ENCODE measurements around the gene AKR7A3.
"Not testable (repeated sequence)": the region's sequence is repeated elsewhere in the genome, so short reads cannot be mapped to it uniquely, and the experiment has no call there.

The AKR7A3 gene

GRCh38 chr1:19260211-19261138, 28.1 kb downstream of the AKR7A3 start:
- no peak overlapping the region for H3K4me3 ChIP-seq (replicated peaks; ENCODE audit: low read depth, low read length)
- TF ChIP-seq, protein P1, sequence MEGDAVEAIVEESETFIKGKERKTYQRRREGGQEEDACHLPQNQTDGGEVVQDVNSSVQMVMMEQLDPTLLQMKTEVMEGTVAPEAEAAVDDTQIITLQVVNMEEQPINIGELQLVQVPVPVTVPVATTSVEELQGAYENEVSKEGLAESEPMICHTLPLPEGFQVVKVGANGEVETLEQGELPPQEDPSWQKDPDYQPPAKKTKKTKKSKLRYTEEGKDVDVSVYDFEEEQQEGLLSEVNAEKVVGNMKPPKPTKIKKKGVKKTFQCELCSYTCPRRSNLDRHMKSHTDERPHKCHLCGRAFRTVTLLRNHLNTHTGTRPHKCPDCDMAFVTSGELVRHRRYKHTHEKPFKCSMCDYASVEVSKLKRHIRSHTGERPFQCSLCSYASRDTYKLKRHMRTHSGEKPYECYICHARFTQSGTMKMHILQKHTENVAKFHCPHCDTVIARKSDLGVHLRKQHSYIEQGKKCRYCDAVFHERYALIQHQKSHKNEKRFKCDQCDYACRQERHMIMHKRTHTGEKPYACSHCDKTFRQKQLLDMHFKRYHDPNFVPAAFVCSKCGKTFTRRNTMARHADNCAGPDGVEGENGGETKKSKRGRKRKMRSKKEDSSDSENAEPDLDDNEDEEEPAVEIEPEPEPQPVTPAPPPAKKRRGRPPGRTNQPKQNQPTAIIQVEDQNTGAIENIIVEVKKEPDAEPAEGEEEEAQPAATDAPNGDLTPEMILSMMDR (IDR thresholded peaks at IDR 0.05; ENCODE audit: low read depth, low read length, missing control alignments) = no peak
- peak; percentile 38 for DNase-seq (ENCODE audit: extremely low read depth, low read depth)

DNA sequence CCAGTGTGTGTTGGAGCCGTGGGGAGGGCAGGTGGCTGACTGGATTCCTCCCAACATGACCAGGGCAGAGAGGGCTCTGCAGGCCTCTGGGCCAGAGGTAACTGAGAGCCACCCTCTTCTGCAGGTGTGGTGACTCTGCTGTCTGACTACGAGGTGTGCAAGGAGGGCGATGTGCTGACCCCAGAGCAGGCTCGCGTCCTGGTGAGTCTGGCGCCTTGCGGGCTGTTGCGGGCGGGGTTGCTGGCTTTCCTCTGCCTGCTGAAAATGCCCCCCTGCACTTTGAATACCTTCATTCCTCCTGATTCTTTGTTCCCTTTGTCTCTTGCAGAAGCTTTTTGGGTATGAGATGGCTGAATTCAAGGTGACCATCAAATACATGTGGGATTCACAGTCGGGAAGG, 30.2 kb downstream of the AKR7A3 start:
- DNase-seq (ENCODE audit: extremely low read depth, low read depth) = no peak
- TF ChIP-seq, protein P1 (IDR thresholded peaks at IDR 0.05; ENCODE audit: low read depth, low read length, missing control alignments) = no peak
- H3K4me3 ChIP-seq (replicated peaks; ENCODE audit: low read depth, low read length) = no peak overlapping the region

- no peak for DNase-seq (ENCODE audit: extremely low read depth, low read depth)
- TF ChIP-seq, protein P1 (IDR thresholded peaks at IDR 0.05; ENCODE audit: low read depth, low read length, missing control alignments) = no peak
- no peak overlapping the region for H3K4me3 ChIP-seq (replicated peaks; ENCODE audit: low read depth, low read length)
Observed at GRCh38 chr1:19257178-19257914, 31.2 kb downstream of the AKR7A3 start.

DNA sequence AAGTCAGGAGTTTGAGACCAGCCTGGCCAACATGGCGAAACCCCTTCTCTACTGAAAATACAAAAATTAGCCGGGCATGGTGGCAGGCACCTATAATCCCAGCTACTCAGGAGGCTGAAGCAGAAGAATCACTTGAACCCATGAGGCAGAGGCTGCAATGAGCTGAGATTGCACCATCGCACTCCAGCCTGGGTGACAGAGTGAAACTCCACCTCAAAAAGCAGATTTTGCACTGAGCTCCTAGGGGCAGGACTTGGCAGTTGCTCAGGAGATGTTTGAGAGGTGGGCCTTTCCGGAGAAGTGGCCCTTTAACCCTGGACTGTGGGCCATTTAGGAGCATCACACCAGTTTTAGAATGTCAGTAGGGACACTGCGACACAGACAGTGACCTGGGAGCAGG, 32.3 kb downstream of the AKR7A3 start:
- DNase-seq (ENCODE audit: extremely low read depth, low read depth); H3K4me3 ChIP-seq (replicated peaks; ENCODE audit: low read depth, low read length): not testable (repeated sequence)

- H3K4me3 ChIP-seq (replicated peaks; ENCODE audit: low read depth, low read length) = no peak overlapping the region
- no peak for DNase-seq (ENCODE audit: extremely low read depth, low read depth)
- TF ChIP-seq, protein P1 (IDR thresholded peaks at IDR 0.05; ENCODE audit: low read depth, low read length, missing control alignments) = no peak
Observed at GRCh38 chr1:19255288-19255687, 33.3 kb downstream of the AKR7A3 start.

DNA sequence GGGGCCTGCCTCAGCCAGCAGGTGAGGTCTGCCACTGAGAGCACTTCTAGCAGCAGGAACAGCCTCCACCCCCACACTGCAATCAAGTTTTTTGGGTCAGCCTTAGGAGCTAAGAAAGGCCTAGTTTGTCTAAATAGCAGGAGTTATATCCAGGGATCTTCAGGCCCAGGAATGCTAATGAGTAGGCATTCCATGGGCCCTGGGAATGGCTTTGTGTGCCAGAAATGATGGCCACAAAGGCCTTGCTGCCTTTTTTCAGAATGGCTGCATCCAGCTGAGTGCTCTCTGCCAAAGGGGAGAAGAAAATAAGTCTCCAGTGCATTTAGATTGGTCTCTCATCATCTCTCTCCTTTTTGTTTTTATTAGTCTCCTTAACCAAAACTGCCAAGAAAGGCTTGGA, 34.2 kb downstream of the AKR7A3 start:
- DNase-seq (ENCODE audit: extremely low read depth, low read depth) = no peak
- peak overlapping the region; percentile 77; the same call in 1 of the 2 replicates for H3K4me3 ChIP-seq (replicated peaks; ENCODE audit: low read depth, low read length)
- TF ChIP-seq, protein P1 (IDR thresholded peaks at IDR 0.05; ENCODE audit: low read depth, low read length, missing control alignments) = no peak

Data from HFF-Myc (cell line).